Heart right ventricle (tissue), 16 donors: ENCODE measurements around the gene FAM20C. TPM values are rescaled to one million over a fixed set of nuclear protein-coding genes. Genes with fewer than 3 reads are reported as not detected.

Experiments used
- ATAC-seq, 8 donors: fragments of 200-7000 bp; cut with Tn5 transposase; one replicate each; pipeline ENCODE4 v1.9.1; 2020; ENCODE audit warnings: mild to moderate bottlenecking in 8 of 8, moderate library complexity in 8 of 8, moderate number of reproducible peaks in 1 of 8
- DNase-seq, 2 donors: peaks; one replicate each; pipeline ENCODE4 v3.0.0-alpha.2; 2020
- H3K27ac ChIP-seq, 10 donors: fragments of 200-600 bp; sonication (generic) in 2 of 10; one replicate each; pipeline versions ENCODE4 v1.5.0 to v1.8.0; 2020 to 2022; ENCODE audit warnings: mild to moderate bottlenecking in 3 of 10
- H3K27me3 ChIP-seq, 7 donors: fragments of 200-600 bp; one replicate each; pipeline ENCODE4 v1.8.0; 2021 to 2022; ENCODE audit warnings: mild to moderate bottlenecking in 2 of 7
- H3K36me3 ChIP-seq, 9 donors: fragments of 200-600 bp; sonication (generic) in 1 of 9; one replicate each; pipeline versions ENCODE4 v1.5.0 to v1.8.0; 2020 to 2022; ENCODE audit warnings: mild to moderate bottlenecking in 2 of 9
- H3K4me1 ChIP-seq, 9 donors: fragments of 200-600 bp; sonication (generic) in 1 of 9; one replicate each; pipeline versions ENCODE4 v1.5.0 to v1.8.0; 2020 to 2022; ENCODE audit warnings: mild to moderate bottlenecking in 4 of 9
- H3K4me3 ChIP-seq, 10 donors: fragments of 200-600 bp; sonication (generic) in 2 of 10; one replicate each; pipeline versions ENCODE4 v1.5.0 to v1.8.0; 2020 to 2022; ENCODE audit warnings: mild to moderate bottlenecking in 7 of 10, moderate library complexity in 2 of 10
- H3K9me3 ChIP-seq, 11 donors: fragments of 200-600 bp in 10 of 11; sonication (generic) in 2 of 11; one replicate each; pipeline versions ENCODE4 v1.5.0 to v1.8.0; 2013 to 2022; ENCODE audit warnings: mild to moderate bottlenecking in 2 of 11, control low read depth in 1 of 11, moderate library complexity in 1 of 11
- WGBS, 2 donors: extraction: QIAGEN DNeasy Blood & Tissue Kit; methylation state at CpG; one replicate each; pipeline ENCODE4 v1.1.7; 2013; ENCODE audit warnings: inconsistent platforms in 1 of 2; 5-methylcytosine and 5-hydroxymethylcytosine counted together
- intact Hi-C, 10 donors: fragments of 100-400 bp; cut with DNase I; formaldehyde crosslinking; loops; one replicate each; pipeline versions ENCODE4 v1.11.1 to v1.14.2; 2022
- polyA plus RNA-seq, 2 donors: library from polyadenylated mRNA; stranded (reverse); fragments of 200-250 nt; gene quantifications; one replicate each; pipeline ENCODE4 v1.2.3, GENCODE V29; 2013
- total RNA-seq, 10 donors: library from RNA; stranded (reverse); fragmentation: NEBNext Ultra II Directional in 3 of 10; extraction: Animal tissue kit (Norgen Biotek cat#: 25700) in 3 of 10; gene quantifications; one replicate each; pipeline versions ENCODE4 v1.2.1 to v1.2.4, GENCODE V29; 2021 to 2023
- TF ChIP-seq, protein P1 (sequence below), 9 donors: fragments of 200-600 bp; sonication (generic) in 2 of 9; IDR thresholded peaks; one replicate each; pipeline versions ENCODE4 v1.5.0 to v1.8.0; 2021 to 2022; ENCODE audit warnings: antibody characterized with exemption in 9 of 9, mild to moderate bottlenecking in 5 of 9, moderate library complexity in 1 of 9
- donor health status: Arrhythmogenic right ventricular cardiomyopathy.
- donor health status: ischemic (EF 13 %, LVEDD 7.1; RV severe dilation, severe dysfunction).
- donor health status: healthy with polysubstance abuse.
- donor health status: DM: no; HTN: yes; CAD: no.
- donor health status: DM: no; HTN: no; CAD: no.
- donor health status: ischemic (EF 25% LVEDD 6.9; RV normal size, moderate dysfunction).
- donor health status: ischemic (EF 25% LVEDD 5.7; RV mildly dilated, moderate dysfunction).
- donor health status: healthy.
- donor health status: DM: yes; HTN: yes; CAD: no.
- donor health status: Ischemic cardiomyopathy.
- donor health status: ischemic (EF 35%, LVEDD 5.7; RV mildly dilated, moderate dysfunction).
- donor health status: nonischemic (EF 11% LVEDD 7.7; RV severe dilation, severe dysfunction).
- donor health status: DM: yes; HTN: yes; CAD: no.
- donor health status: PGD.
- donor health status: ischemic (EF 29% LVEDD 5.4; RV normal size, mild dysfunction).
- donor health status: nonischemic (EF 23%, LVEDD 6.1; RV moderate dilation, normal function).

FAM20C gene
- total and polyA plus RNA-seq, 12 donors = 12.4 to 59.8 (median 19.2) TPM

DNA sequence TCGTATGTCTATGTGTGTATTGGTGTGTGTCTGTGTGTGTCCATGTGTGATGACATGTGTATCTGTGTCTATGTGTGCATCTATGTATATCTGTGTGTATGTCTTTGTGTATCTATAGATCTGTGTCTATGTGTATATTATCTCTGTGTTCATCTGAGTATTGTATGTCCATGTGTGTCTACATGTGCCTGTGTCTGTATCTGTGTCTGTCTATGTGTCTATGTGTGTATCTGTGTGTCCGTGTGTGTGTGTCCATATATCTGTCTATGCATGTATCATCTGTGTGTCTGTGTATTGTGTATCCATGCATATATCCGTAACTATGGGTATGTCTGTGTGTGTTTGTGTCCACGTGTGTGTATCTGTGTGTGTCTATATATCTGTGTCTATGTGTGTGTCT is 2.7 kb upstream of the FAM20C start:
- DNase-seq = no peak
- peaks cover 0 to 9% (median 0%) of the 10 kb centered on the region in 11 donors for H3K9me3 ChIP-seq
- 62 to 79% methylated on average over 4 of the region's 4 CpGs for WGBS, 2 donors
- peaks cover 0 to 8% (median 0%) of the 10 kb centered on the region in 9 donors for H3K36me3 ChIP-seq
- H3K27ac ChIP-seq = no peak overlapping the region
- TF ChIP-seq, protein P1, sequence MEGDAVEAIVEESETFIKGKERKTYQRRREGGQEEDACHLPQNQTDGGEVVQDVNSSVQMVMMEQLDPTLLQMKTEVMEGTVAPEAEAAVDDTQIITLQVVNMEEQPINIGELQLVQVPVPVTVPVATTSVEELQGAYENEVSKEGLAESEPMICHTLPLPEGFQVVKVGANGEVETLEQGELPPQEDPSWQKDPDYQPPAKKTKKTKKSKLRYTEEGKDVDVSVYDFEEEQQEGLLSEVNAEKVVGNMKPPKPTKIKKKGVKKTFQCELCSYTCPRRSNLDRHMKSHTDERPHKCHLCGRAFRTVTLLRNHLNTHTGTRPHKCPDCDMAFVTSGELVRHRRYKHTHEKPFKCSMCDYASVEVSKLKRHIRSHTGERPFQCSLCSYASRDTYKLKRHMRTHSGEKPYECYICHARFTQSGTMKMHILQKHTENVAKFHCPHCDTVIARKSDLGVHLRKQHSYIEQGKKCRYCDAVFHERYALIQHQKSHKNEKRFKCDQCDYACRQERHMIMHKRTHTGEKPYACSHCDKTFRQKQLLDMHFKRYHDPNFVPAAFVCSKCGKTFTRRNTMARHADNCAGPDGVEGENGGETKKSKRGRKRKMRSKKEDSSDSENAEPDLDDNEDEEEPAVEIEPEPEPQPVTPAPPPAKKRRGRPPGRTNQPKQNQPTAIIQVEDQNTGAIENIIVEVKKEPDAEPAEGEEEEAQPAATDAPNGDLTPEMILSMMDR (IDR thresholded peaks at IDR 0.05) = no peak
- H3K27me3 ChIP-seq = peaks cover 0 to 26% (median 0%) of the 10 kb centered on the region in 7 donors
- ATAC-seq = no peak
- H3K4me3 ChIP-seq = no peak overlapping the region
- intact Hi-C loops = loop anchor here in 3 of 10 donors (5.0 kb wide), 2 partner anchors 37 to 43 kb away; no protein-coding TSS in a partner anchor
- peaks cover 5 to 25% (median 21%) of the 10 kb centered on the region in 9 donors for H3K4me1 ChIP-seq

- H3K36me3 ChIP-seq = peaks cover 0 to 12% (median 0%) of the 10 kb centered on the region in 9 donors
These were observed 2.2 kb upstream of the FAM20C start for GRCh38 chr7:190196-190595.

DNA sequence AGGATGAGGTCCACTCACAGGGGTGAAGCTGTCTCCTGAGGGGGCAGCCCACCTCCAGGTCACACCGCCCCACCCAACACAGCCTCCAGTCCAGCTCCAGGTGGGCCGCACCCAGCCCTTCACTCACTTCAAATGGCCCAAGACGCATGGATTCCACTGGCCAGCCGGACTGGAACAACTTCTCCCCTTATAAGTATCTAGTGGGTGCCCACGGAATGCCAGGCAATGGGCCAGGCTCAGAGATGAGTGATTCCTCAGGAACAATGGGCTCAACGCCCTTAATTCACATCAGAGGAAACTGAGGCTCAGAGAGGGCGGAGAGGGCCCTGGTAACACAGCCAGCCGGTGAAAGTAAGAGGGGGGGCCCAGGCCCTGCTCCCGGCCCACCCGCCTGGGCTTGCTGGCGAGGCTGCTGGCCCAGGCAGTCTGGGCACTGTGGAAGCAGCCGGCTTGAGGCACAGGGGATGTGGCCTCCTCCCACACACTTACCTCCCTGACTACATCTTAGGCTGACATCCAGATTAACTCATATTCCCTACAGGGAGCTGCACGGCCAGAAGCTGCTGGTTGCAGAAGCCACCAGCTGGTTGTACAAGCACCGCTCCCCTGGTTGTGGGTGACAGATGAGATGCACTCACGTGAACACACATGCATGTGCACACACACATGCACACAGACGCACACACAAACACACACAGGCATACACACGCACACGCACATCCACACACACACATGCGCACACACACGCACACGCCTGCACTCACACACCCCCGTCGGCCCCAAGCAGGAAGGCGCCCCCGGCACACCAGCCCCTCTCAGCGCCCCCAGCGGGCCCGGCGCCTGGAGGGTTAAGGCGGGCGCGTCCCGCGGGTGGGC is 1.0 kb upstream of the FAM20C start:
- peak; percentile 39 to 60 for DNase-seq
- Histone ChIP-seq H3K4me1 (peaks cover 14 to 39% (median 37%) of the 10 kb centered on the region in 9 donors), H3K27ac (peak overlapping the region; percentile 55 to 95 (median 92)), H3K9me3 (peaks cover 0 to 9% (median 0%) of the 10 kb centered on the region in 11 donors), H3K4me3 (peak overlapping the region; percentile 32 to 90 (median 70)), H3K27me3 (peaks cover 0 to 26% (median 0%) of the 10 kb centered on the region in 7 donors), H3K36me3 (peaks cover 0 to 24% (median 9%) of the 10 kb centered on the region in 9 donors)
- WGBS, 2 donors = 20 to 23% methylated on average over 32 to 34 of the region's 34 CpGs
- TF ChIP-seq, protein P1 (IDR thresholded peaks at IDR 0.05) = no peak
- intact Hi-C loops = loop anchor here in 3 of 10 donors (5.0 kb wide), 2 partner anchors 39 to 41 kb away; no protein-coding TSS in a partner anchor
- ATAC-seq = peak; percentile 18 to 53 (median 34)

More at GRCh38 chr7:190196-190595, 2.2 kb upstream of the FAM20C start:
- Histone ChIP-seq H3K4me1 (peaks cover 10 to 28% (median 26%) of the 10 kb centered on the region in 9 donors), H3K27me3 (peaks cover 0 to 26% (median 0%) of the 10 kb centered on the region in 7 donors), H3K4me3 (no peak overlapping the region), H3K27ac (no peak overlapping the region), H3K9me3 (peaks cover 0 to 9% (median 0%) of the 10 kb centered on the region in 11 donors)
- no peak for DNase-seq
- TF ChIP-seq, protein P1 (IDR thresholded peaks at IDR 0.05) = no peak
- WGBS, 2 donors = 73 to 77% methylated on average over 21 of the region's 21 CpGs
- intact Hi-C loops = loop anchor here in 3 of 10 donors (5.0 kb wide), 2 partner anchors 38 to 42 kb away; no protein-coding TSS in a partner anchor
- no peak for ATAC-seq
